DND-41 (cell line): ENCODE data around the gene ERF.

ENCODE experiments used
- ATAC-seq: fragments of 200-7000 bp; cut with Tn5 transposase; 3 replicates; pipeline ENCODE4 v1.9.1; 2021; ENCODE audit warnings: low read depth; ENCODE audit not compliant: insufficient read depth
- DNase-seq: peaks from one replicate; pipeline ENCODE4 v3.0.0-alpha.2; 2020
- H2AFZ ChIP-seq: 2 replicates; pipeline ENCODE4 v1.6.0; 2012; ENCODE audit warnings: low read depth, low read length
- H3K27ac ChIP-seq: 2 replicates; pipeline ENCODE4 v1.5.1; 2012; ENCODE audit warnings: low read length, inconsistent platforms
- H3K27me3 ChIP-seq: fragments of 200-600 bp; sonication (generic); 2 replicates; pipeline ENCODE4 v1.6.0; 2012; ENCODE audit warnings: low read length, mild to moderate bottlenecking, inconsistent platforms; ENCODE audit not compliant: insufficient read depth, poor library complexity
- H3K36me3 ChIP-seq: 2 replicates; pipeline ENCODE4 v1.5.1; 2012; ENCODE audit warnings: low read length, inconsistent platforms; ENCODE audit not compliant: insufficient read depth
- H3K4me1 ChIP-seq: 2 replicates; pipeline ENCODE4 v1.5.1; 2012; ENCODE audit warnings: mild to moderate bottlenecking, low read length; ENCODE audit not compliant: insufficient read depth
- H3K4me2 ChIP-seq: 2 replicates; pipeline ENCODE4 v1.6.0; 2012; ENCODE audit warnings: mild to moderate bottlenecking, moderate library complexity, low read length, inconsistent platforms; ENCODE audit not compliant: insufficient read depth
- H3K4me3 ChIP-seq, 2 experiments: fragments of 200-600 bp in 1 of 2; shearing (Covaris generic) in 1 of 2; 2 replicates each; pipeline ENCODE4 v1.5.1; 2012 to 2016; ENCODE audit warnings: inconsistent platforms in 2 of 2, low read length in 2 of 2, mild to moderate bottlenecking in 2 of 2, low read depth in 1 of 2, moderate library complexity in 1 of 2
- H3K79me2 ChIP-seq: 2 replicates; pipeline ENCODE4 v1.6.0; 2012; ENCODE audit warnings: low read length, inconsistent platforms; ENCODE audit not compliant: insufficient read depth
- H3K9ac ChIP-seq: 2 replicates; pipeline ENCODE4 v1.6.0; 2012; ENCODE audit warnings: low read depth, mild to moderate bottlenecking, inconsistent platforms, low read length, moderate library complexity
- H3K9me3 ChIP-seq: 2 replicates; pipeline ENCODE4 v1.5.1; 2012; ENCODE audit warnings: low read length, moderate library complexity, mild to moderate bottlenecking, inconsistent platforms; ENCODE audit not compliant: insufficient read depth, severe bottlenecking
- H4K20me1 ChIP-seq: 2 replicates; pipeline ENCODE4 v1.6.0; 2012; ENCODE audit warnings: low read length; ENCODE audit not compliant: insufficient read depth
- CTCF ChIP-seq: IDR thresholded peaks from 2 replicates; pipeline ENCODE4 v1.5.1; 2012; ENCODE audit warnings: borderline replicate concordance, low read length, moderate library complexity, mild to moderate bottlenecking; ENCODE audit not compliant: poor library complexity, severe bottlenecking; ENCODE audit errors: extremely low read depth
- EZH2 ChIP-seq: IDR thresholded peaks from 3 replicates; pipeline ENCODE4 v1.6.1; 2012; ENCODE audit warnings: borderline replicate concordance, low read depth, mild to moderate bottlenecking, moderate library complexity, low read length, inconsistent platforms; ENCODE audit not compliant: severe bottlenecking

Gene ERF

GRCh38 chr19:42254850-42255765, at the start of gene ERF:
Gene ERF, minus strand, starts transcription at chr19:42255128. Its CDS starts 129 bp downstream, at chr19:42254999.
- H3K4me1 ChIP-seq = peaks cover 28% of the 10 kb centered on the region
- H3K9me3 ChIP-seq = no peaks in the 10 kb centered on the region
- DNase-seq (peak; percentile 93), ATAC-seq (peak; percentile 69)
- peak within 1 kb of the TSS; percentile 90 for H3K4me2 ChIP-seq
- H3K4me3 ChIP-seq = peak within 1 kb of the TSS; percentile 90 to 98
- TF ChIP-seq EZH2 (no peak), CTCF (no peak)
- H3K27ac ChIP-seq = peak within 1 kb of the TSS; percentile 98
- H2AFZ ChIP-seq = peak within 1 kb of the TSS; percentile 80
- peaks cover 25% of the 10 kb centered on the region for H4K20me1 ChIP-seq
- peaks cover 44% of the 10 kb centered on the region for H3K79me2 ChIP-seq
- peak within 1 kb of the TSS; percentile 98 for H3K9ac ChIP-seq
- H3K27me3 ChIP-seq = no peaks in the 10 kb centered on the region
- H3K36me3 ChIP-seq = peaks cover 13% of the 10 kb centered on the region

- Histone ChIP-seq H3K36me3 (peaks cover 7% of the 10 kb centered on the region), H4K20me1 (no peaks in the 10 kb centered on the region), H3K4me2 (no peak overlapping the region), H3K27ac (no peak overlapping the region), H3K4me1 (peaks cover 29% of the 10 kb centered on the region), H3K9me3 (no peaks in the 10 kb centered on the region), H3K27me3 (no peaks in the 10 kb centered on the region), H3K4me3 (no peak overlapping the region), H3K9ac (no peak overlapping the region), H2AFZ (peak overlapping the region; percentile 100; the same call in 1 of the 2 replicates), H3K79me2 (peaks cover 15% of the 10 kb centered on the region)
- ATAC-seq = no peak
- TF ChIP-seq EZH2 (no peak), CTCF (no peak)
- DNase-seq = no peak
Observed at GRCh38 chr19:42303876-42304275, 48.9 kb upstream of the ERF start.

GRCh38 chr19:42303101-42303464, 48.2 kb upstream of the ERF start:
- Histone ChIP-seq H3K27ac (peak overlapping the region; percentile 91), H3K4me1 (peaks cover 29% of the 10 kb centered on the region), H3K4me2 (peak overlapping the region; percentile 96), H3K9ac (peak overlapping the region; percentile 91), H3K79me2 (peaks cover 15% of the 10 kb centered on the region), H3K36me3 (peaks cover 7% of the 10 kb centered on the region), H3K9me3 (no peaks in the 10 kb centered on the region), H3K4me3 (peak overlapping the region in 1 of 2 experiments; percentile 96; a peak in 2 of 4 replicates), H2AFZ (peak overlapping the region; percentile 100), H4K20me1 (no peaks in the 10 kb centered on the region), H3K27me3 (no peaks in the 10 kb centered on the region)
- TF ChIP-seq EZH2 (no peak), CTCF (no peak)
- no peak for DNase-seq
- ATAC-seq = no peak
